ENCODE results near the gene TEX10.
"Not testable (repeated sequence)": the region's sequence is repeated elsewhere in the genome, so short reads cannot be mapped to it uniquely, and the experiment has no call there.

Gene TEX10

DNA sequence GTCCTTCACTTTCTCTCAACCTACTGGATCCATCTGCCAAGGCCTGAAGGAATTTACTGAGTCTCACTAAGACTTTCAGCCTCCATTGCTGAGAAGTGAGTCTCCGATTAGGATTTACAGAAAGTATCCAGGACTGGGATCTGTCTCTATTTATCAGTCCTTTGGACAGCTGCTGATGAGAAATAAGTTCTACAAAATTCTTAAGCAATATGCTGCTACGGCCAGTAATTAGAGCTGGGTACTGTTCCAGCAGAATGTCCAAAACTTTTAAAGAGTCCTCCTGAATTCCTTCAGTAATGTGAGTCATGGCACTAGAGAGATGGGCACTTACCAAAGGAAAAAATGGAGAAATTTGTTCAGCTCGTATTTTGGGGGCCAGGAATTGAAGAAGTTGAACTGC lies 5.9 kb downstream of the TEX10 start:
- DNase-seq: no peak

DNA sequence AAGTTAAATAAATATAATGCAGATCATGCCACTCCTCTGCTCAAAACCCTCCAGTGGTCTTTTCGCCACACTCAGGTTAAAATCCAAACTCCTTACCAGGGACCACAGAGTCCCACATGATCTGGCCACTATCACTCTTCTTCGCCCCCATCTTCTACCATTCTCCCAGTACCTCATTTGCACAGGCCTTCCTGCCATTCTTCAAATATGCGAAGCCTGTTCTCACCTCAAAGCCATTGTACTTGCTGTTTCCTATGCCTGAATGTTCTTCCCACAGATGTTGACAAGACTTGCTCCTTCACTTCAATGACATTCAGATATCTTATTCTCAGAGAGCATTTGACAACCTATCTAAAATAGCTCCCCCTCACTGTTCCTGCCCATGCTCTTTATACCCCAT lies 10.9 kb downstream of the TEX10 start:
- DNase-seq: no peak

DNA sequence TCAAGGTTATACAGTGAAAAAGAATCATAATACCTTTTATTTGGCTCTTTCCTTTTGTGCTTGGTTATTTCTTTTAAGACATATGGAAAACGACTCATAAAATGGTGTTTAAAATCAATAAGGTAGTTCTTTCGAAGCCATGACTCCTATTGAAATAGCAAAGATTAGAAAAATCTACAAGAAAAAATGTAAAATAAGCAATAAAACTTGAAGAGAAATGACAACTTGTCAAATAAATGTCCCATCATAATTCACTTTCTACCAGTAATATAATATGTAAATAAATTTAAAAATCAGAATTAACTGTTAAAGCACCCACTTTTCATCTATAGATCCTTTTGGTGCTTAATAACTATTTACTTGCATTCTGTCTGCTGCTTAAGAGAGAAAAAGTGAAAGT lies 12.5 kb downstream of the TEX10 start:
- DNase-seq: no peak

DNA sequence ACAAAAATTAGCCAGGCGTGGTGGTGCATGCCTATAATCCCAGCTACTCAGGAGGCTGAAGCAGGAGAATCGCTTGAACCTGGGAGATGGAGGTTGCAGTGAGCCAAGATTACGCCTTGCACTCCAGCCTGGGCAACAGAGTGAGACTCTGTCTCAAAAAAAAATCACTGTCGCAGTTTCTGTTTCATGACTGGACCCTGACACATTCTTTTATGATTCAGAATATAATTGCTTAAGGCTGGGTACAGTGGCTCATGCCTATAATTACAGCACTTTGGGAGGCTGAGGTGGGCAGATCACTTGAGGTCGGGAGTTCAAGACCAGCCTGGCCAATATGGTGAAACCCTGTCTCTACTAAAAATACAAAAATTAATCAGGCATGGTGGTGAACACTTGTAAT lies 14.0 kb downstream of the TEX10 start:
- DNase-seq: not testable (repeated sequence)

DNA sequence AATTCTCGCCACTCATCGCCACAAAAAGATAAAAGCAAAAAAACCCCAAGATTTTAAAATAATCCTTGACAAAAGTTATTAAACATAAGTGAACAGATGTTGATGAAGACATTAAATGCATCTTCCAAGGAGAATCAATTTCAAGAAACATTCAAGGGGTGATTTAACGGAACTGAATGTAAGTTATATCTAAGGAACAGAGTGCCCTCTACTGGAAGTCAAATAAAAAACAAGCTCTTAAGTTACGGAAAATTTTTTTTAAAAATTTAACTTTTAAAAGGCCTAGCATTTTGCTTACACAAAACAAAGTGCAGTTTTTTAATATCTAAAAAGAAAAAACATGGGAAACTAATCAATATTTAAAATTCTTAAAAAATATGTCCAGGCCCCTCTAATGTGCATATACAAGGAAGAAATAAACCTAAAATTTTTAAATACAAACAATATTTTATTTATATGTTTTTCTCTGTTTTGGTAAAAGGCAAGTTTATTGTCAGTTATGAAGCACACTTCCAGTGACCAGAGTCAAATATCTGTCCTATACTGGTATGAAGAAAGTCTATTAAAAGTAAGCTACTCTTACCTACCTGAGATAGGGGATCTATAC lies 28.0 kb downstream of the TEX10 start:
- DNase-seq: peak in 1 of 14 donors; percentile 1

DNA sequence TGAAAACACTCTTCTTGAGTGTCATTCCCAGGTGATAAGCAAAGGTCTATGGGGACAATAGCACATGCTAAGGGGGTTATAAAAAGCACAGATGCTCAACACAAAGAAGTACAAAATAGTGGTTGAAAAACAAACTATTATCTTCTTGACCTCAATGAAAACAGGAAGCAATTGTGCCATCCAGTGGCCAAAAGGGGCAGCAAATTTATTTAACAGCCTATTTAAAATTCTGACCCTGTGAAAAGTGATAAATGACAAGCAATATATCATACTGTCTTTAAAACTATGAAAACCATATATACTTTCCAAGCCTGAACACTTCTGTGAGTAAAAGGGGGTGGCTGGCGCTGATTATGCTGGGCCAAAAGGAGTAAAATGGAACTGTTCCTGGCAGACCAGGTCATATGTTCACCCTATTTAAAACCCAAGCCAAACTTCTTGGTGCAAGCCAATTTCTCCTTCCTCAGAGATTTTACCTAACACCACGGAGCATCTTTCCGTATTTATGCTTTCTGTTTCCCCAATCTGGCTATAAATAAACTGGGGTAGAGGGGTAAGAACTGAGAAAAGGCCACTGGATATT lies 29.7 kb downstream of the TEX10 start:
- DNase-seq: peak in 4 of 14 donors; percentile 6 to 29 (median 10)

DNA sequence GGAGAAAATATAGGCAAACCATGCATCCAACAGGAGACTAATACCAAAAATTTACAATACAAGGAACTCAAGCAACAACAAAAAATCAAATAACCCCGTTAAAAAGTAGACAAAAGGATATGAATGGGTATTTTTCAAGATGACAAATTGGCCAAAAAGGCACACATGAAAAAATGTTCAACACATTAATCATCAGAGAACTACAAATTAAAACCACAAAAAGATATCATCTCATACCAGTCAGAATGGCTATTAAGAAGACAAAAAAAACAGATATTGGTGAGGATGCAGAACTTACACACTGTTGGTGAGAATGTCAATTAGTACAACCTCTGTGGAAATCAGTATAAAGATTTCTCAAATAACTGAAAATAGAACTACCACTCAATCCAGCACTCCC lies 35.0 kb downstream of the TEX10 start:
- DNase-seq: no peak

DNA sequence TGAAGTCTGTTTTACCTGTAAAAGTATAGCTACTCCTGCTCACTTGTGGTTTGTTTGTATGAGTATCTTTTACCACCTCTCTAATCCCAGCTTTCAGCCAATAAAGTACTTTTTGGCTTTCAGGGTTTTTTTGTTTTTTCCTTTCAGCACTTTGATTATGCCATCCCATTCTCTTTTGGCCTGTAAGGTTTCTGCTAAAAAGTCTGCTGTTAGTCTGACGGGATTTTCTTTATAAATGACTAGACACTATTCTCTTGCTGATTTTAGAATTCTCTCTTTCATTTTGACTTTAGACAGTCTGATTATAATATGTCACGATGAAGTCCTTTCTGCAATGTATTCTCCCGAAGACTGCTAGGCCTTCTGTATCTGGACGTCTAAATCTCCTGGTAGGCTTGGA lies 37.2 kb downstream of the TEX10 start:
- DNase-seq: no peak

DNA sequence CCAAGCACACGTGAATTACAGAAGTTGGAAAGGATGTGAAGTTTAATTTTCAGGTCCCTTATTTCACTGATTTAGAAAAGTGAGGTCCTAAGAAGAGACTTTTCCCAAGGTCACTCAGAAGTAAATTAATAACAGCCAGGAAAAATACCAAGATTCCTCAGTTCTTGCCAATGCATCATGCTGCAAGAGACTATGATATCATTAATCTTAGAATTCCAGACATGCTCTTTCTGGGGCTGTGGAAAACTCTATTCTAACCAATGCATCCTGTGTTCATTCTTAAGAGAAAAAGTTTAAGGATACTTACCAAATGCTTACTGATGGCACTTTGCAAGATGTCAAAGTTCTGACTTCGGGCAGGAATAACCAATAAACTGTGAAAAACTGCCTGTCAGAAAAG lies 42.8 kb downstream of the TEX10 start:
- DNase-seq: no peak

DNA sequence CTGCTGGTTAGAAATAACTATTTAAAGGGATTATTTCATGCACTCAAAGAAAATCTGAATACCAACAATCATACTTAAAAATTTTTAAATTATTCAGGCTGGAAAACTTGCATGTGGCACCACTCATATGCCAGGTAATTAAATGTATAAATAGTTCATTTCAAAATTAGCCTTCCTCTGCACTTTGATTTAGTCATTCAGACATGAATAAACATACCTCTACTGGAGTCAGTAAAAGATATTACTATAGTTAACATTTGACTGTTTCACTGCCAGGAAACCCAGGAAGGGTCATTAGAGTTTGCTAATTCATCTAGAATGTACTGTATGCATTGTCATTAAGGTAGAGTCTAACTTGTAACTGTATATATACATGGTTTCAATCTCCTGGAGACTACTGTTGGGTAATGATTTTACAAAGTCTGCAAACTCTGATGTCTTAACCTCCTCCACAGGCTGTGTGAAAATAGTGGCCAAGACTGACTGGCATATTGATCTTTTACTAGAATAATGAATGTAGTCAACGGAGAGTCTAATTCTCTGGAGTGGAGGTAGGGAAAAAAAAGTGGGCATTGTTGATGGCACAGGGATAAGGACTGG lies 43.7 kb downstream of the TEX10 start:
- DNase-seq: no peak

DNA sequence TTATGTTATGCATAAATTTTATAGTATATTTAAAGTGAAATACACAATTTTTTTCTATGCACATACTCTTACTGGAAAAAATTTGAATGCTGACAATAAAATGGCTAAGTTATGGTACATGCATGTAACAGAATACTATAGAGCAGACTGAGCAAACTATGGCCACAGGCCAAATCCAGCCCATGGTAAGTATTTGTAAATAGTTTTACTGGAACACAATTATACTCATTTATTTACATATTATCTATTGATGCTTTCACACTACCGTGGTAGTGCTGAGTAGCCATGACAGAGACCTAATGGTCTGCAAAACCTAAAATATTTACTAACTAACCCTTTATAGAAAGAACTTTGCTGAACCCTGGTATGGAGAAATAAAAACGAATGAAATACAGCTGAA lies 45.7 kb downstream of the TEX10 start:
- DNase-seq: no peak

DNA sequence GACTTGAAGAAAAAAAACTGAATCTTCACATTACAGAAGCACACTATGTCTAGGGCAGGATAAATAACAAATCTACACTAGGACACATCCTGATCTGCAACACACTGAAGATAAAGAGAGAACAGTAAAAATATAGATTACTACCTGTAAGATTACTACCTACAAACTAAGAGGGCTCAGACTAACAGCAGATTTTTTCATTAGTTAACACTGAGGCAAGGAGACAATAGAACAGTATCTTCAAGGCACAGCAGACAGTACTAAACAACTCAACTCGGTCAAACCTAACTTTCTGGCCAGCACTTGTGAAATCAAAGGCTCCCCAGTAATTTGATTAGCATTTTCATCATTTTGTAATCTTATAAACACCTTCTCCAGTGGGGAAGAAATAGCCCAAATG lies 46.5 kb downstream of the TEX10 start:
- no peak for DNase-seq

DNA sequence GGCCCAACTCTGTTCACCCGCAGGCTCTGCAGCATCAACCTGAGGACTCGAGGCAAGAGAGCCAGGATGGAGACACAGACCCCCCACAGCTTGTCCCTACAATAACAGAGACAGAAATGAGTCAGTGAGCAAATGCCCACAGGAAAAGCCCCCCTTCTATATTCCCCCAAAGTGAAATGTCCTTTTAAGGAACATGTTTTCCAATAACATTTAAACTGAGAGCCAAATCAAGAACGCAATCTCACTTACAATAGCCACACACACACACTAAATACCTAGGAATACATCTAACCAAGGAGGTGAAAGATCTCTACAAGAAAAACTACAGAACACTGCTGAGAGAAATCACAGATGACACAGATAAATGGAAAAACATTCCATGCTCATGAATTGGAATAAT lies 49.0 kb downstream of the TEX10 start:
- no peak for DNase-seq

DNA sequence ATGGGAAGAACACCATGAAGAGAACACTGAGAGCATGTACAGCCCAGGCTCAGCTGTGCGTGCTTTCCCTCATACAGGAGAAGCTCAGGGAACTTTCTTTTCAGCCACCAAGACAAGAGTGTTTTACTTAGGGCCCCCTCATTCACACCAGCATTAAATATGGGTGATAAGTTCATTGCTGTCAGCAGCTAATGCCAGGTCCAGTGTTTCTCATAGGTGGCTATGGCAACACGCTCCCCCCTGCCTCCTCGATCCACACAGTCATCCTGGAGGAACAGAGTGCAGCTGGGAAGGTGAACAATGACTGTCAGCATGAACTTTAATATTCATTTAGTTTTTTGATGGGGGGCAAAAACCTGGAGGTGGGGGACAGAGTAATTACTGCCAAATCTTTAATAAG lies 54.4 kb downstream of the TEX10 start:
- DNase-seq: no peak

DNA sequence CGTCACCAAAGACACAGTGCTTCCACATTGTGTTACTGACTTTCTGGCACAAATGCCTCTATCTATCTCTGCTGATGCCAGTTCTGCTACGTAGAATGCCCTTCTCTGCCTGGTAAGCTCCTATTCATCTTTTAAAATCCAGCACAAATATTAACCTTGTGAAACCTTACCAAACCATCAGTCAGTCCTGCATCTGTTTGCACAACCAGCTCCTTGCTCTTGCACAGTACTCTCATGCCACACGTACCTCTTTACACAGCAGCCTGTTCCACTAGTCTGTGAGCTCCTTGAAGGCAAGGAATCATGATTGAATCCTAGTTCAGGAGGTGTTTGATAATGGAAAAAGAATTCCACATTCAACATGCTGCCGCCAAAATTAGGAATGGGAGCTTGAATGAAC lies 56.3 kb downstream of the TEX10 start:
- no peak for DNase-seq

DNA sequence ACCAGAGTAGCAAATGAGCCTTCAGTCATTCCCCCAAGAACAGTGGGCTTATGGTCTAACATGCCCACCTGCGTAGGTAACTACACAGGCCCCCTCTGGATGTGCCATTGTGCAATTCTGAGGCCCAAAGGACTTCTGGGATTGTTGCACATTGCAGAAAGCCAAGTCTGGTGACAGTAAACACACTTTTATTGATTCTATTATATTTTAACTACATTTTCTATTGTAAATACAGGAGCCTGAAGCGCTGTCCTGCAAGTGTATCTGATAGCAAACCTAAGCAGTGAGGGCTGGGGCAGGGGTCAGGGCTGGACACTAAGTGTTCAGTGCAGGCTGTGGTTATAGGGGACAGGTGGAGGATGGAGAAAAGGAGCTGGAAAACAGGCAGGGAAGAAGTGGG lies 57.5 kb downstream of the TEX10 start:
- DNase-seq: no peak

DNA sequence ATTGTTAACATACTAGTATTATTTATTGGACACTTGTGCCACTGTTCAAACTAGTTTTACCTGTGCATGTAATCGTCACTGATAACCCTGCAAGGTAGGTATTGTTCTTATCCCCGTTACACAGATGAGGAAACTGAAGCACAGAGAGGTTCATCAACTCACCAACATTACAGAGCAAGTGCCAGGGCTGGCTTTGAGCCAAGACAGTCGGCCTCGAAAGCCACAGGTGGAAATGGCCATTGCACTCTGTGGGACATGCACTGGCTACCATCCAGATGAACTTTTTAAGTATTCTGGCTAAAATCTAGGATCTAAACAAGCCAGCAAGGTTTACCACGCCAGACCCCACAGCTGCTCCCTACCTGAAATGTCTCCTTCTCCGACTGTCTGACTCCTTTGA lies 57.9 kb downstream of the TEX10 start:
- DNase-seq: no peak

DNA sequence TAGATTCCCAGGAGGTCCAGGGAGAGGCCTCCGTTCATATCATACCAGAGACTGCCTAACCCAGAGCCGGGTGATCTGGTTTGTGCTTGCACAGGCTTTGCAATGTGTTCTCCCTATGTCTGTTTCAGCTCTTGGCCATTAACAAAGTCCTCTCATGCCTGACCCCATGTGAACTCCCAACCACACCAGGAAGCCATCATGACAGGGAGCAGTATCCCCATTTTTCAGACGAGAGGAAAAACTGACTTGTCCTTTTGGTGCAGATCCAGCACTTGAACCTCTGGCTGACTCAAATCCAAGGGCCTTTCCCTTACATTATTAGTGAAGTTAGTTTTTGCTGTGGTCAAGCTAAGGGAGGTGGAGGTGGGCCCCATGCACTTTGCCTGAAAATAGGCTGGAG lies 58.4 kb downstream of the TEX10 start:
- DNase-seq: no peak

DNA sequence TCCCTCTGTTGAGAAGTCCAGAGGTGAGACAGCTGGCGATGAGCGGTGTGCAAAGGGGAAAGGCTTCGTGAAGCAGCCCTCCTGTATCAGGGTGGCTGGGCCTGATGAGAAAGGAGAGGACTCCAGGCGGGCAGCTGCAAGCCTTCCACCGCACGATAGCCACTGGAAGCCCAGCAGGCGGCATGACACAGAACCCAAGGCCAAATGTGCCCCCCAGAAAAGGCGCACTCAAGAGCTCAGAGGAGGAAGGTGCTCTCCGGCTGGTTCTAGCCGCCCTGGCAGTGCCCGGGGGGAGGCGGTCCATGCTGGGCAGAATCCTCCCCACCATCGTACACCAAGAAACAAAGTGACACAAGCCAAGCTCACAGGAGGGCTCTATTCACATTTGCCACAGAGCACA lies 60.3 kb downstream of the TEX10 start:
- DNase-seq: no peak

DNA sequence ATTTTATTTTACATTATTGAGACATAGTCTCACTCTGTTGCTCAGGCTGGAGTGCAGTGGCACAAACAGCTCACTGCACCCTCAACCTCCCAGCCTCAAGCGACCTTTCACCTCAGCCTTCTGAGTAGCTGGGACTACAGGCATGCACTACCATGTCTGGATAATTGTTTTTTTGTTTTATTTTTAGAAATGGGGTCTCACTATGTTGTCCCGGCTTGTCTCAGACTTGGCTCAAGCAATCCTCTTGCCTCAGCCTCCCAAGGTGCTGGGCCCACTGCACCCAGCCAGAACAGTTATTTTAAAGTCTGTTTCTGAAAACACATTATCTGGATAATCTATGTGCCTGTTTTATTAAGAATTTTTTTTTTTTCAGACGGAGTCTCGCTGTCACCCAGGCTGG lies 62.0 kb downstream of the TEX10 start:
- DNase-seq: no peak

DNA sequence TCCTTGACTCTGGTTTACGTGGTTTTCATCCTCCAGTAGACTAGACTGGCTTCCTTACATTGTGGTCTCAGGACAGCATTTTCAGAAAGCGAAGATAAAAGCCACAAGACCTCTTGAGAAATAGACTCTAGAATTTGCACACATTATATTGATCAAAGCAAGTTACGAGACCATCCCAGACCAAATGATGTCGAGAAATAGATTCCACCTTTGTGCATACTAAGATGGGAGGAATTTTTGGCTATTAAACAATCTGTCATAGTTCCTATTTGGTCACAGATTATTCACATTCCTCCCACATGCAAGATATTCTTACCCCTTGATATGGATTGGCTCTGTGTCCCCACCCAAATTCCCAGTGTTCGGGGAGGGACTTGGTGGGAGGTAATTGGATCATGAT lies 65.6 kb downstream of the TEX10 start:
- no peak for DNase-seq

DNA sequence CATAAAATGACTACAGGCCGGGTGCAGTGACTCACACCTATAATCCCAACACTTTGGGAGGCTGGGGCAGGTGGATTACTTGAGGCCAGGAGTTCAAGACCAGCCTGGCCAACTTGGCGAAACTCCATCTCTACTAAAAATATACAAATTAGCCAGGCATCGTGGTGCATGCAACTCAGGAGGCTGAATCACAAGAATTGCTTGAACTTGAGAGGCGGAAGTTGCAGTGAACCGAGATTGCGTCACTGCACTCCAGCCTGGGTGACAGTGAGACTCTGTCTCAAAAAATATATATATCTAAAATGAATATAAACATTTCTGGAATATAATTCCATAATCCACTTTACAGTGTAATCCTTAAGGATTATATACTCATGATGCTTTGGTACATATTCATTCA lies 66.5 kb downstream of the TEX10 start:
- DNase-seq: no peak

DNA sequence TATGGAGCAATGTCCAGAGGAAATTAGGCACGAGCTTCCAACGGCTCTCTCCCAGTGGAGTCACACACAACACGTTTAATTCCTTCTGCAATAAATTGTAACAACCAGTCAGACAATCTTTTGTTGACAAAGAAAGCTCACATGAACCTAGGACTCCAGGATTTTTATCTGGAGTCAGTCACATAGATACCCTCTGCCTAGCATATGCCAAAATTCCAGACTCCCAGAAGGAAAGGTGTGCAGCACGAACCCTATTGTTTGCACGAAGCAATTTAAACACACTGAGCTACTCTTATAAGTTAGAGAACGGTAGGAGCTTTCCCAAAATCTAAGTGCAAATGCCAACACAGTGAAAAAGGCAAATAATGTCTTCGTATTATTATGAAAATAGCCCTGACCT lies 67.1 kb downstream of the TEX10 start:
- DNase-seq: no peak

DNA sequence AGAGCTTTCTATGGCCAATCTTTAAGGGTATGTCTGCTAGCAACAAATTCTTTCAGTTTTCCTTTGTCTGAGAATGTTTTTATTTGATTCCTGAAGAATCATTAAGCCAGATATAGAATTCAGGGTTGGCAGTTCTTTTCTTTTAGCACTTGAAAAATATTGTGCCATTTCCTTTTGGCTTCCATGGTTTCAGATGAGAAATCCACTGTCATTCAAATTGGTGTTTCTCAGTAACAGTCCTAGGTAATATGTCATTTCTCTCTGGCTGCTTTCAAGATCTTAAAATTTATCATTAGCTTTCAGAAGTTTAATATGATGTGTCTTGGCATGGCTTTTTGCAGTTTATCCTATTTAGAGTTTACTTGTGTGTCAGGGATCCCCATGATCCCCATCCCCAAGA lies 67.7 kb downstream of the TEX10 start:
- no peak for DNase-seq

DNA sequence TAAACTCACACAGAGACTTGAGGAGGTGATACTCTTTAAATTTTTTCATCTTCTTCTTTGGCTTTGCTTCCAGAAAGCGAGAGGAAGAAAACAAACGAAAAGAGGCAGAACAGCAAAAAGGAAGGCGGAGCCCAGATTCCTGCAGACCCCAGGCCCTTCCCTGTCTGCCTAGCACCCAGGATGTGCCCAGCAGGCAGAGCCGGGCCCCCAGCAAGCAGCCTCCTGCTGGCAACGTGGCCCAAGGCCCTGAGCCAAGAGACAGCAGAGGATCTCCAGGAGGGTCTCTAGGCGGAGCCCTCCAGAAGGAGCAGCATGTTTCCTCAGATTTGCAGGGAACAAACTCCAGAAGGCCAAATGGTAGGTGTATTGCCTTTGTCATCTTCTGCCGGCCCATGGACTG lies 68.5 kb downstream of the TEX10 start:
- DNase-seq: no peak

All from C1 segment of cervical spinal cord (tissue), 14 donors.